ENCODE data around the gene HES4.
"Not testable (repeated sequence)": the region's sequence is repeated elsewhere in the genome, so short reads cannot be mapped to it uniquely, and the experiment has no call there.

DNA sequence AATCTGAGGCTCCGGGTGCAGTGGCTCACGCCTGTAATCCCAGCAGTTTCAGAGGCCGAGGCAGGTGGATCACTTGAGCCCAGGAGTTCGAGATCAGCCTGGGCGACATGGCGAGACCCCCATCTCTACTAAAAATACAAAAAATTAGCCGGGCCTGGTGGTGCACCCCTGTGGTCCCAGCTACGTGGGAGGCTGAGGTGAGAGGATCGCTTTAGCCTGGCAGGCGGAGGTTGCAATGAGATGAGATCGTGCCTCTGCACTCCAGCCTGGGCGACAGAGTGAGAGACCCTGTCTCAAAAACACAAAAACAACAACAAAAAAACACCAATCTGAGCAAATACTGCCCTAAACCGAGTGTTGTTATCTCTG lies 12.8 kb upstream of the HES4 start:
- TF ChIP-seq, protein P1, sequence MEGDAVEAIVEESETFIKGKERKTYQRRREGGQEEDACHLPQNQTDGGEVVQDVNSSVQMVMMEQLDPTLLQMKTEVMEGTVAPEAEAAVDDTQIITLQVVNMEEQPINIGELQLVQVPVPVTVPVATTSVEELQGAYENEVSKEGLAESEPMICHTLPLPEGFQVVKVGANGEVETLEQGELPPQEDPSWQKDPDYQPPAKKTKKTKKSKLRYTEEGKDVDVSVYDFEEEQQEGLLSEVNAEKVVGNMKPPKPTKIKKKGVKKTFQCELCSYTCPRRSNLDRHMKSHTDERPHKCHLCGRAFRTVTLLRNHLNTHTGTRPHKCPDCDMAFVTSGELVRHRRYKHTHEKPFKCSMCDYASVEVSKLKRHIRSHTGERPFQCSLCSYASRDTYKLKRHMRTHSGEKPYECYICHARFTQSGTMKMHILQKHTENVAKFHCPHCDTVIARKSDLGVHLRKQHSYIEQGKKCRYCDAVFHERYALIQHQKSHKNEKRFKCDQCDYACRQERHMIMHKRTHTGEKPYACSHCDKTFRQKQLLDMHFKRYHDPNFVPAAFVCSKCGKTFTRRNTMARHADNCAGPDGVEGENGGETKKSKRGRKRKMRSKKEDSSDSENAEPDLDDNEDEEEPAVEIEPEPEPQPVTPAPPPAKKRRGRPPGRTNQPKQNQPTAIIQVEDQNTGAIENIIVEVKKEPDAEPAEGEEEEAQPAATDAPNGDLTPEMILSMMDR (conservative IDR thresholded peaks at IDR 0.05; ENCODE audit: low read length), result not testable (repeated sequence)
- not testable (repeated sequence) for TF ChIP-seq EZH2phosphoT487 (IDR thresholded peaks at IDR 0.05; ENCODE audit: borderline replicate concordance)
